Fibroblast of lung (primary cell): ENCODE measurements around the gene LTC4S.
"Not testable (repeated sequence)": the region's sequence is repeated elsewhere in the genome, so short reads cannot be mapped to it uniquely, and the experiment has no call there.

Source experiments
- EZH2 ChIP-seq: IDR thresholded peaks from 2 replicates; pipeline ENCODE4 v1.5.1; 2012; ENCODE audit warnings: low read length, control low read depth, mild to moderate bottlenecking; ENCODE audit errors: missing control alignments
- TF ChIP-seq, protein P1 (sequence below), 2 donors: IDR thresholded peaks in 1 of 2; conservative IDR thresholded peaks in 1 of 2; 1 replicate in 1 of 2; 2 replicates in 1 of 2; pipeline ENCODE4 v1.5.1; 2011 to 2012; ENCODE audit warnings: low read length in 2 of 2, control low read depth in 1 of 2, inconsistent platforms in 1 of 2, low read depth in 1 of 2, mild to moderate bottlenecking in 1 of 2

DNA sequence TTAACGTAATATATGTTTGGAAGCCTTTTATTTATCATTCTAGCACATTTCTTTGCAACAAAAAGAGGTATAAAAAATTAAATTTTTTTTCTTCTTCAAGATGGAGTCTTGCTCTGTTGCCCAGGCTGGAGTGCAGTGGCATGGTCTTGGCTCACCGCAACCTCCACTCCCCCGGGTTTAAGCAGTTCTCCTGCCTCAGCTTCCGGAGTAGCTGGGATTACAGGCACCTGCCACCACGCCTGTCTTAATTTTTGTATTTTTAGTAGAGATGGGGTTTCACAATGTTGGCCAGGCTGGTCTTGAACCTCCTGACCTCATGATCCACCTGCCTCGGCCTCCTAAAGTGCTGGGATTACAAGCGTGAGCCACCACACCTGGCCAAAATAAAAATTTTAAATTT lies 49.7 kb upstream of the LTC4S start:
- TF ChIP-seq, protein P1, sequence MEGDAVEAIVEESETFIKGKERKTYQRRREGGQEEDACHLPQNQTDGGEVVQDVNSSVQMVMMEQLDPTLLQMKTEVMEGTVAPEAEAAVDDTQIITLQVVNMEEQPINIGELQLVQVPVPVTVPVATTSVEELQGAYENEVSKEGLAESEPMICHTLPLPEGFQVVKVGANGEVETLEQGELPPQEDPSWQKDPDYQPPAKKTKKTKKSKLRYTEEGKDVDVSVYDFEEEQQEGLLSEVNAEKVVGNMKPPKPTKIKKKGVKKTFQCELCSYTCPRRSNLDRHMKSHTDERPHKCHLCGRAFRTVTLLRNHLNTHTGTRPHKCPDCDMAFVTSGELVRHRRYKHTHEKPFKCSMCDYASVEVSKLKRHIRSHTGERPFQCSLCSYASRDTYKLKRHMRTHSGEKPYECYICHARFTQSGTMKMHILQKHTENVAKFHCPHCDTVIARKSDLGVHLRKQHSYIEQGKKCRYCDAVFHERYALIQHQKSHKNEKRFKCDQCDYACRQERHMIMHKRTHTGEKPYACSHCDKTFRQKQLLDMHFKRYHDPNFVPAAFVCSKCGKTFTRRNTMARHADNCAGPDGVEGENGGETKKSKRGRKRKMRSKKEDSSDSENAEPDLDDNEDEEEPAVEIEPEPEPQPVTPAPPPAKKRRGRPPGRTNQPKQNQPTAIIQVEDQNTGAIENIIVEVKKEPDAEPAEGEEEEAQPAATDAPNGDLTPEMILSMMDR (conservative IDR thresholded peaks at IDR 0.05 in 1 of 2, IDR thresholded peaks at IDR 0.05 in 1 of 2; ENCODE audit: low read depth in 1 of 2, low read length in 2 of 2): not testable (repeated sequence)
- TF ChIP-seq EZH2: not testable (repeated sequence)
